Hypothalamus (tissue), 51 donors: ENCODE results near the gene MEGF6.

Experiments
- DNase-seq, 51 donors: peaks; one replicate each; lab custom pipeline; 2025; lab: John Stamatoyannopoulos, UW

The MEGF6 gene

DNA sequence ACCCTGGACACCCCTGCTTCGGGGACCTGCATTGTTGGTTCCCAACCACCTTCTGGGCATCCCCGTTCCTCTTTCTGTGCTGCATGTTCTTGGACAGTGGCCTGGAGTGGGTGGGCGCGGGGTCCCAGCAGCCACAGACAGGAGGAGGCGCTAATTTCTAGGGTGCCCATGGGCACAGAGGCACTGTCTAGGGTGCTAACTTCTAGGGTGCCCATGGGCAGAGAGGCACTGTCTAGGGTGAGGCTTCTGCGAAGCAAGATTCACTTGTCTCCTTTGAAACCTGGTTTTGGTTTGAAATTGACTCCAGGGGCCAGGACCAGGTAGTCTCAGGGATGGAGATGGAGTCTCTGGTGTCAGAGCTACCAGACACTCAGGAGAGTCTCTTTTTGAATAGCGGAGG lies 815 bp upstream of the MEGF6 start:
- DNase-seq, result no peak

DNA sequence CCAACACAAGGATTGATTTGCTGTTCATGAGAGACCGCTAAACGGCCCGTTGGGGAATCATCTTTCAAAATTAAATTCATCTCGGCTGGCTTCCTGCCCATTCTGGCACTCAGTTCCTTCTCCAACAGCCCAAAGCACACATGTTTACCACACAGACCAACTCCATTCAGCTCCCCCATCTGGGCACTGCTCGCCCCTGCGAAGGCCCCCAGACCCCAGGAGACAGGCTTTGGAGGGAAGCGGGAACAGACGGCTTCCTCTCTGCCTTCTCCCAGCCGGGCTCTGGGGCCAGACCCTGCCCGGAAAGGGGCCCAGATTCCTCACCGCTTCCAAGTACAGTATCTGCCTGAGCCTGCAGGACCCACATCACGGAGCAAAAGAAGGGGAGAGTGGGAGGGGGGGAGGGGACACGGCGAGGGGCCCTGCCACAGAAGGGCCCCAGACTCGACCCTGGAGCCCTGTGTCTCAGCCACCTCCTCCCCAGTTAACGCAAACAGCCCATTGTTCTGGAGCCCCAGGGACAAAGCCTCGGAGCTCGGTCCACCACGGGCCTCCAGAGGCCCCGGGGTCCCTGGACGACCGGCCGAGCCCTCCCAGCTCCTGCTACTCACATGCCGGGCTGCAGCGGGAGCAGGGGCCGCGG lies 660 bp downstream of the MEGF6 start:
- DNase-seq, result no peak

GRCh38 chr1:3609769-3610526 lies 1.4 kb downstream of the MEGF6 start:
- no peak for DNase-seq

GRCh38 chr1:3609016-3609768 lies 2.1 kb downstream of the MEGF6 start:
- DNase-seq, result peak in 2 of 51 donors; percentile 18 to 19

- DNase-seq, result no peak
Measured at GRCh38 chr1:3608154-3608553, 3.2 kb downstream of the MEGF6 start.

DNA sequence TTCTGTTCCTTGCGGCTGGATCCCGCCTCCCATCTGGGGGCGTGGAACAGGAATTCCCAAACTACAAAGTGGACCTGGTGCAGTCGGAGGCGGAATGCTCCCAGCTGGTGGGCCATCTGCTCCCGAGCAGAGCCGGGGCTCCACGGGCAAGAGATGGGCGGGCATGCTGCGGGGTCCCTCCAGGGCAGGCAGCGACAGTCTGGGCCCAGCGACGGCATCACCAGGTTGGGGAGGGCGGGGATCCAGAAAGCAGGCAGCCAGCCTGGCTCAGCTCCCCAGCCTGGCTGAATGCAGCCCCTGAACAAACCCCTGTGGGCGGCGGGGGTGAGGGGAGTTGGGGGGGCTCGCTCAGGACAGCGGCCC lies 3.6 kb downstream of the MEGF6 start:
- no peak for DNase-seq

DNA sequence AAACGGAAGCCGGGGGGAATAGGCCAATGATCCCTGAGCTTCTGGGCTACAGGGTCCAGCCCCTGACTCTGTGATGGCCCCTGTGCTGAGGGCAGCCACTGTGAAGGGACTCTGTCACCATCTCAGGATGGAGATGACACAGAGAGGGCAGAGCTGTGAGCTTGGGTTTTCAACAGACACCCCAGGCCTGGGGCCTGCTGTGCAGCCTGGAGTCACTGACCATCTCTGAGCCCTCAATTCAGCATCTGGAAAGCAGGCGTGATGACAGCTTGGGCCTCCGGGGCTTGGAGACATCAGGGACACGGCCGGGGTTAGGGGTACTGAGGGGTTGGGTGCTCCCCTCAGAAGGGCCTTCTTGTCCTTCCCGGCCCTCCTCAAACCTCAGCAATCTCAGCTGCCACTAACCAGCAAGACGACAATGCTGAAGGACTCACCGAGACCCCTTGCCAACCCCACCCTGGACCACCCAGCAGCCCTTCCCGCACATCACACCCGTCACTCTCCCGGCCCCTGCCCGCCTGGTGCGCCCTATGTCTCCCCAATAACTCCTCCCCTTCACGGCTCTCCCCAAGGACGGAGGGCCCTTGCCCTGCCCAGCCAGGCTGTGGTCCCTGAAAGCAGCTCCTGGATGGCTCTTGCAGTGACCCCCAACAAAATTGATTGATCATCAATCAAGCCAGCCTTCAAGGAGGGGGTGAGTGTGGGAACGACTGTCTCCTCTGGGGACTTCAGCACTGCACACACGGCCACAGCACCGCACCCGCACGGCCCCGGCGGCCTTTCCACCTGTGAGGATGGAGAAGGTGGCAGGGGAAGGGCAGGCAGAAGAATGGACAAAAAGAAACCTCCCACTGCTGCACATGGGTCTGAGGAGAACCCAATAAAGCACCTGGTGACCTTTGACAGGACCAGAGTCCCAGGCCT lies 4.3 kb downstream of the MEGF6 start:
- no peak for DNase-seq

DNA sequence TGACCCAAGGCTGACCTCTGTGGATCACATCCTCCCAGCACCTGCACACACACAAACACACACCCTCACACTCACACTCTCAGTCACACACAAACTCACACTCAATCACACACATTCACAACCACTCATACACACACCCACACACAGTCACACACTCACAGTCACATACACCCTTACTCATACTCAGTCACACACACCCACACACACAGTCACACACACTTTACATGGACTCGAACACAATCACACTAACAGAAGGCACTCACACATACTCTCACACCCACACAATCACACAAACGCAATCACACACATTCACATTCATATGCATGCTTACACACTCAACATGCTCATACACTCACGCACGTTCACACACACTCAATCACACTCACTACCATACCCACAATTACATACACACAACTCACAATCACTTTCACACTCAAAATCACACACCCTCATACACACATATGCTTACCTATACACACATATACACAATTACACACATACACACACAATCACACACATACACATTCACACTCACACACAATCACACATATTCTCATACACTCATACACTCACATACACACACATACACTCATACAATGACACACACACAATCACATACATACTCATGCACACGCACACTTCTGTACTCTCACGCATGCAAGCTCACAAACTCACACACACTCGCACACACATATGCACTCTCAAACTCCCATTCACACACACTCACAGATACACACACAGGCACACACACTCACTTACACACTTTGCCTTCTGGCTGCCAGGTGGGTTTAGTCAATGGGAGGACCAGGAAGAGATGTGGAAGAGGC lies 6.1 kb downstream of the MEGF6 start:
- DNase-seq, result no peak

DNA sequence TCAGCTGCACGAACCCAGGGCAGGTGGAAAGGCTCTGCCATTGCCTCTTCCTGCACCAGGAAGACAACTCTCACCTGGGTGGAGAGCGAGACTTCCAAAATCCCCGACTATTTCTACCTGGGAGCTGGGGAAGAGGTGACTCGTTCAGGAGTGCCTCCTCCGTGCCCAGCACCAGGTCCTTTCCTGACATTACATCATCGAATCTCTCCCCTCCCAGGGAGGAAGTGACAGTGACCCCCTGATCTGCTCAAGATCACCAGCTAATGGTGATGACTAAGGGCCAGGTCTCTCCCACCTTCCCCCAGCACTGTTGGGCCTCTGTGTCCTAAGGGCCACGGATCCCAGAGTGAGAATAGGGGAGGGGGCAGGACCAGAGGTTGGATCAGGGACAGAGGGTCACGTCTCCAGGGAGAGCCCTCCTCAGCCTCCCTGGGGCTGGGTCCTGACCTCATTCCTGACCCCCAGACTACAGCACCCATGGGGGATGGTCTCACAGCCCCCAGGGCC lies 6.8 kb downstream of the MEGF6 start:
- no peak for DNase-seq

- no peak for DNase-seq
Measured at GRCh38 chr1:3603571-3604467, 7.5 kb downstream of the MEGF6 start.

- DNase-seq, result no peak
Measured at GRCh38 chr1:3603156-3603555, 8.2 kb downstream of the MEGF6 start.

- no peak for DNase-seq
Measured at GRCh38 chr1:3602375-3602774, 8.9 kb downstream of the MEGF6 start.

DNA sequence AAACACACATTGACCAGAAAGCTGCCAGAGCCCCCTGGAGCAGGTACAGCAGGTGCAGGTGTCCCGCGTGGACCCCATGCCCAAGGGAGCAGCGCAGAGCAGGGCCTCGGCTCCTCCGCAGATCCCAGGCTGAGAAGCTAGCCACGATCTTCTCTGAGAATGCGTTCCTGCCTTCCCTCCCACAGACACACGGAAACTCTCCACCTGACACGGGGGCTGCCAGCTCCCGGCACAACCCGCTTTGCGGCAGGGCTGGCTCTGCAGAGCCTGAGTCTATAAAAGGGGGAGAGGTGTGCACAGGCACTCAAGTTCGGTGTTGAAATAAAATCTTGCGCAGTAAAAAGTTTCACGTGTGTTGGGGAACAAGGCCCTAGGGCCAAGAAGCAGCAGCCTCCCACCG lies 9.6 kb downstream of the MEGF6 start:
- DNase-seq, result peak in 1 of 51 donors; percentile 43

DNA sequence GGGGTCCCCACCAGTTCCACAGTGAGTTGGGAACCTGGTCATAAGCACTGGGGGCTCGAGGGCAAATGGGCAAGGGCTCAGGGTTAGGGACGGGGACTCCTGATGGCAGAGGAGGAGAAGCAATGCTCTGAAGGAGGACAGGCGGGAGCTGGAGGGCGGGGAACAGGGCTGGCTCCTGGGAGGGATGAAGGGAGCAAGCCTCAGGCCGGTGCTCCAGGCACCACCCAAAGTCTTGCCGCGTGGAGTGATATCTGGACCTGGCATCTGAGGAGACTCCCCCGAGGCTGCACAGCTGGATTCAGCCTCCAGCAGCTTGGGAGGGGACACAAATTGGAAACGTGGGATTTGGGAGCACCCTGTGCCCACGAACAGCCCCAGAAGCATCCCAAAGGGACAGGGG lies 11.0 kb downstream of the MEGF6 start:
- DNase-seq, result no peak

DNA sequence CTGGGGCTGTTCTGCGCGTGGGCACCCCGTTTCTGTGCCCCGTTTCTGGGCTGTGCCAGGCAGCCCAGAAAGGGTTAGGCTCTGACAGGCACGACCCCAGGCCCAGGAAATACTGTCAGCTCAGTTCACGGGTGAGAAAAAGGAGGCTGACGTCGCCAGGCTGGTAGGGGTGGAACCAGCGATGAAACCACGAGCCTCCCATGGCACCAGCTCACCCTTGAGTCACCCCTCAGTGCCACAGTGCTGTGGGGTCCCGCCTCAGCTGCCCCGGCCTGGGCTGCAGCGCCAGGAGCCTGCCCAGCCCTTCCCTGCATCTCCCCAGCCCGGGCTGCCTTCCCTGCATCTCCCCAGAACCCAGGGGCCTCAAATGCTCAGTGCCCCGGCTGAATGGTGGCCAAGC lies 11.5 kb downstream of the MEGF6 start:
- no peak for DNase-seq

GRCh38 chr1:3599286-3599811 lies 12.0 kb downstream of the MEGF6 start:
- DNase-seq, result peak in 5 of 51 donors; percentile 8 to 31 (median 25)

GRCh38 chr1:3598522-3599285 lies 12.6 kb downstream of the MEGF6 start:
- DNase-seq, result no peak
